Measurements from ENCODE around the gene SMYD2. TPM values are rescaled to one million over a fixed set of nuclear protein-coding genes. Genes with fewer than 3 reads are reported as not detected.

The SMYD2 gene
- polyA plus RNA-seq, 1 donor from 2014 or later = 36.9 TPM

- Histone ChIP-seq H2AFZ (ENCODE audit: low read depth, low read length) (no peak overlapping the region), H3K4me3 (ENCODE audit: low read length) (no peak overlapping the region), H3K4me2 (ENCODE audit: low read length) (no peak overlapping the region), H3K27ac (ENCODE audit: low read length) (no peak overlapping the region), H3K9me3 (ENCODE audit: low read length) (no peaks in the 10 kb centered on the region), H3K79me2 (replicated peaks; ENCODE audit: insufficient read depth, low read length) (no peaks in the 10 kb centered on the region), H3K9ac (ENCODE audit: low read length) (no peak overlapping the region), H3F3A (ENCODE audit: insufficient read depth, low read length, poor library complexity, severe bottlenecking) (no peaks in the 10 kb centered on the region), H4K20me1 (ENCODE audit: insufficient read depth) (no peaks in the 10 kb centered on the region), H3K9me2 (ENCODE audit: insufficient read depth, low read length) (no peaks in the 10 kb centered on the region), H3K27me3 (ENCODE audit: insufficient read depth, low read depth, low read length) (peaks cover 8% of the 10 kb centered on the region), H3K36me3 (ENCODE audit: insufficient read depth, low read length) (no peaks in the 10 kb centered on the region)
- TF ChIP-seq SMC3 (conservative IDR thresholded peaks at IDR 0.05; ENCODE audit: poor library complexity) (no peak), RAD21 (conservative IDR thresholded peaks at IDR 0.05) (no peak), EZH2 (IDR thresholded peaks at IDR 0.05; ENCODE audit: borderline replicate concordance, insufficient read depth, low read length, poor library complexity, severe bottlenecking) (no peak), MXI1 (conservative IDR thresholded peaks at IDR 0.05; ENCODE audit: poor library complexity, severe bottlenecking) (no peak), POLR2AphosphoS5 (IDR thresholded peaks at IDR 0.05) (no peak)
These were observed 16.0 kb upstream of the SMYD2 start for GRCh38 chr1:214264976-214265375.

- H3F3A ChIP-seq (ENCODE audit: insufficient read depth, low read length, poor library complexity, severe bottlenecking) = no peaks in the 10 kb centered on the region
- no peaks in the 10 kb centered on the region for H3K79me2 ChIP-seq (replicated peaks; ENCODE audit: insufficient read depth, low read length)
- no peak overlapping the region for H3K4me2 ChIP-seq (ENCODE audit: low read length)
- no peak for TF ChIP-seq EP300 (conservative IDR thresholded peaks at IDR 0.05; ENCODE audit: poor library complexity, severe bottlenecking)
- TF ChIP-seq CTCF (IDR thresholded peaks at IDR 0.05; ENCODE audit: poor library complexity, severe bottlenecking) = no peak
- no peak for TF ChIP-seq MXI1 (conservative IDR thresholded peaks at IDR 0.05; ENCODE audit: poor library complexity, severe bottlenecking)
- no peak for TF ChIP-seq POLR2AphosphoS5 (IDR thresholded peaks at IDR 0.05)
- no peak for TF ChIP-seq TAF1 (IDR thresholded peaks at IDR 0.05; ENCODE audit: low read depth)
- no peak for TF ChIP-seq RAD21 (conservative IDR thresholded peaks at IDR 0.05)
- no peak for TF ChIP-seq REST (IDR thresholded peaks at IDR 0.05; ENCODE audit: borderline replicate concordance)
- TF ChIP-seq EZH2 (IDR thresholded peaks at IDR 0.05; ENCODE audit: borderline replicate concordance, insufficient read depth, low read length, poor library complexity, severe bottlenecking) = no peak
- TF ChIP-seq SMC3 (conservative IDR thresholded peaks at IDR 0.05; ENCODE audit: poor library complexity) = no peak
- H3K9me2 ChIP-seq (ENCODE audit: insufficient read depth, low read length) = no peaks in the 10 kb centered on the region
- H3K4me3 ChIP-seq (ENCODE audit: low read length) = no peak overlapping the region
- H3K9me3 ChIP-seq (ENCODE audit: low read length) = no peaks in the 10 kb centered on the region
- H3K27me3 ChIP-seq (ENCODE audit: insufficient read depth, low read depth, low read length) = no peaks in the 10 kb centered on the region
- no peaks in the 10 kb centered on the region for H4K20me1 ChIP-seq (ENCODE audit: insufficient read depth)
- no peak overlapping the region for H2AFZ ChIP-seq (ENCODE audit: low read depth, low read length)
- no peaks in the 10 kb centered on the region for H3K36me3 ChIP-seq (ENCODE audit: insufficient read depth, low read length)
- no peak overlapping the region for H3K27ac ChIP-seq (ENCODE audit: low read length)
- no peak overlapping the region for H3K9ac ChIP-seq (ENCODE audit: low read length)
These were observed 10.8 kb upstream of the SMYD2 start for GRCh38 chr1:214270097-214270650.

Data from neural cell (in vitro differentiated cells).